ENCODE results near the gene RCBTB2.

GRCh38 chr13:48530833-48531232 is 2.0 kb downstream of the RCBTB2 start:
- TF ChIP-seq CTCF (IDR thresholded peaks at IDR 0.05; ENCODE audit: low read length) (no peak), EZH2 (IDR thresholded peaks at IDR 0.05; ENCODE audit: borderline replicate concordance, low read length) (no peak)

All from OCI-LY1 (cell line).